GM12874 (cell line): ENCODE results near the gene KIF1B.

ENCODE experiments used
- CTCF ChIP-seq: IDR thresholded peaks from 2 replicates; pipeline ENCODE4 v1.5.1; 2011; ENCODE audit warnings: low read depth, mild to moderate bottlenecking, control low read depth, low read length, moderate library complexity; ENCODE audit not compliant: insufficient read depth

The KIF1B gene

GRCh38 chr1:10386761-10387676 lies 176.6 kb downstream of the KIF1B start:
- TF ChIP-seq CTCF: no peak

GRCh38 chr1:10387677-10388386 lies 177.5 kb downstream of the KIF1B start:
- no peak for TF ChIP-seq CTCF

DNA sequence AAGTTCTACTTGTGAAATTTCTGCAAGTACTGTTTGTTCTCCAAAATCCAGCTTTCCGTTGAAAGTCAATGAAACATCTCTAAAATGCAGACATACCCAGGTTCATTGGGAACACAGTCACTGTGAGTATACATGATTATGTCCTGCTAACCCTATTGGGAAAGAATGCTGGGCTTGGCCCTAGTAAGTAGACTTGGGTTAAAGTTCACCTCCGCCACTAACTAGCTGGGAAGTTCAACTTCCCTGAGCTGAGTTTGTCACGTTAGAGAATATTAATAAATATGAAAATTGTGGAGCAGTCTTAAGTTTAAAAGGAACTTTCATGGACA lies 178.0 kb downstream of the KIF1B start:
- TF ChIP-seq CTCF: no peak

DNA sequence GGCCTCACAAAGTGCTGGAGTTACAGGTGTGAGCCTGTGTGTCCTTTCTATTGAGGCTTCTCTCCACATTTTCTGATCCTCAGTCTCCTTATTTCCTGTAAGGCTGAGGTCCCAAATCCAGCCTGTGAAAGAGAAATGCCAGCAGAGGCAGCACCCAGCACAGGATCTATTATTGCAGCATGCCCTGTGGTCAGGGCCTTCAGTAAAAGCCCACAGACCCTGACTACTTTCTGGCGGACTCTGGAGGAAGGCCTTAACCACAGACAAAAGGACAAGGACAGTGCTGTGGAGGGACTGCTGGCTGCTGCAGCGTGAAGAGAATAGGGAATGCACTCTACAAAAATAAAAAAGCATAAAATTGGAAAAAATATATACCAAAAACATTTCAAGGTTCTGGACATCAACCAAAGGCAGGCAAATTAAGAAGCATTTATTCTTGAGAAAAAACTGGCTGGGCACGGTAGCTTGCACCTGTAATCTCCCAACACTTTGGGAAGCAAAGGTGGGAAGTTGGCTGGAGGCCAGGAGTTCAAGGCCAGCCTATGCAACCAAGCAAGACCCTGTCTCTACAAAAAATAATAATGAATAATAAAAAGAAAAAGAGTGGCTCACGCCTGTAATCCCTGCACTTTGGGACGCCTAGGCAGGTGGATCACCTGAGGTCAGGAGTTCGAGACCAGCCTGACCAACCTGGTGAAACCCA lies 179.1 kb downstream of the KIF1B start:
- TF ChIP-seq CTCF: no peak

DNA sequence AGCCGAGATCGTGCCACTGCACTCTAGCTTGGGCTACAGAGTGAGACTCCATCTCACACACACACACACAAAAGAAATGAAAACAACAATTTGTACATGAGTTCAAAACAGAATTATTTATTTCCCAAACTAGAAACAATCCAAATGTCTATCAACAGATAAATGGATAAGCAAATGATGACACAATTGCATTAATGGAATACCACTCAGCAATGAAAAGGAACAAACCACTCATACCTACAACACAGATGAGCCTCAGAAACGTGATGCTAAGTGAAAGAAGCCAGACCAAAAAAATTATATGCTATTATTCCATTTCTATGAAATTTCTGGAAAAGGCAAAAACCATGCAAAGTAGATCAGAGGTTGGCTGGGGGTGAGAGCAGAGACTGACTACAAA lies 186.5 kb downstream of the KIF1B start:
- TF ChIP-seq CTCF: no peak

DNA sequence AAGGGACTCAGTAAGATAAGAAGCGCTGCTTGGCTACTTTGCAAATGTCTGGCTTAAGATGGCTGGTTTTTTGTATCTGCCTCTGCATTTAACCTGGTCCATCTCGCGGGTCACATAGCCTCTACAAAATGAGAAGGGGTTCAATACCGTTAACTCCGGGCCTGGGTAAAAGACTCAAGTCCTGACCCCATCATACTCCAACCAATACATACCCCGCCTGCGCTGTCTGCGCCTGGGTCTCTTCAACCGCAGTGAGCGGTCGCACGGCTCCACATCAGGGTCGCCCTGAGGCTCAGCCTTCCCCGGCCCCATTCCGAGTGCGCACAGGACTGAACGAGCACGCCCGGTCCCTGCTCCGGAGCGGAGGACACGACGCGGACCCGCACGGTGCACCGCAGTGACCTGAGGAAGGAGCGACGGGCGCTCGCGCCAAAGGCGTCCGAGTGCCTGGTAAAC lies 187.9 kb downstream of the KIF1B start:
- TF ChIP-seq CTCF: no peak
